HG02571 (cell line): Measurements from ENCODE around the gene GLDN.
"Not testable (repeated sequence)": the region's sequence is repeated elsewhere in the genome, so short reads cannot be mapped to it uniquely, and the experiment has no call there.

Source experiments
- ATAC-seq: cut with Tn5 transposase; IDR thresholded peaks from one replicate; pipeline ENCODE4 v1.9.1; 2021; ENCODE audit warnings: mild to moderate bottlenecking, moderate library complexity; ENCODE audit not compliant: unreplicated experiment

The GLDN gene

GRCh38 chr15:51386486-51386885, 45.0 kb downstream of the GLDN start:
- ATAC-seq = no peak

- no peak for ATAC-seq
These were observed 45.7 kb downstream of the GLDN start for GRCh38 chr15:51386960-51387698.

- ATAC-seq = no peak
These were observed 46.2 kb downstream of the GLDN start for GRCh38 chr15:51387699-51388041.

- ATAC-seq = no peak
These were observed 47.3 kb downstream of the GLDN start for GRCh38 chr15:51388726-51389125.

GRCh38 chr15:51390241-51390965, 48.9 kb downstream of the GLDN start:
- no peak for ATAC-seq

GRCh38 chr15:51390966-51391422, 49.5 kb downstream of the GLDN start:
- no peak for ATAC-seq

- no peak for ATAC-seq
These were observed 55.5 kb downstream of the GLDN start for GRCh38 chr15:51396921-51397320.

- no peak for ATAC-seq
These were observed 57.2 kb downstream of the GLDN start for GRCh38 chr15:51398626-51399025.

GRCh38 chr15:51401051-51401780, 59.8 kb downstream of the GLDN start:
- ATAC-seq = no peak

GRCh38 chr15:51401872-51402517, 60.5 kb downstream of the GLDN start:
- ATAC-seq = no peak

GRCh38 chr15:51403072-51403878, 61.8 kb downstream of the GLDN start:
- no peak for ATAC-seq

GRCh38 chr15:51403946-51404695, 62.7 kb downstream of the GLDN start:
- ATAC-seq = no peak

GRCh38 chr15:51405693-51406523, 64.5 kb downstream of the GLDN start:
- ATAC-seq = no peak

GRCh38 chr15:51414256-51414860, 72.9 kb downstream of the GLDN start:
- ATAC-seq = no peak

- ATAC-seq = no peak
These were observed 74.7 kb downstream of the GLDN start for GRCh38 chr15:51416129-51416528.

GRCh38 chr15:51423040-51423439, 81.6 kb downstream of the GLDN start:
- not testable (repeated sequence) for ATAC-seq

GRCh38 chr15:51424780-51425179, 83.3 kb downstream of the GLDN start:
- ATAC-seq = no peak

GRCh38 chr15:51425517-51426040, 84.1 kb downstream of the GLDN start:
- ATAC-seq = no peak
